OCI-LY7 (cell line): Measurements from ENCODE around the gene COPZ2. TPM values are rescaled to one million over a fixed set of nuclear protein-coding genes. Genes with fewer than 3 reads are reported as not detected.

ENCODE experiments used
- BruUV-seq: library from RNA; stranded (reverse); fragments of 400-500 nt; replicated peaks from 2 replicates; lab custom pipeline; 2021; lab: Mats Ljungman, UMichigan
- CTCF ChIA-PET: fragments of 300-600 bp; sonication (Branson Sonifier 250); formaldehyde crosslinking; loops from one replicate; lab custom pipeline; 2022; ENCODE audit warnings: antibody characterized with exemption; ENCODE audit not compliant: unreplicated experiment; lab: Charles Lee
- POLR2A ChIA-PET: fragments of 300-600 bp; sonication (Branson Sonifier 250); formaldehyde crosslinking; loops from one replicate; lab custom pipeline; 2022; ENCODE audit warnings: antibody characterized with exemption; lab: Charles Lee
- DNase-seq: peaks from one replicate; pipeline ENCODE4 v3.0.0-alpha.2; 2015; ENCODE audit warnings: low spot score
- H2AFZ ChIP-seq: fragments of 200-600 bp; sonication (generic), shearing (Covaris generic); 2 replicates; pipeline ENCODE4 v1.6.1; 2014; ENCODE audit warnings: mild to moderate bottlenecking, antibody characterized with exemption, low read length, moderate library complexity
- H3K27ac ChIP-seq: fragments of 200-600 bp; sonication (generic); 2 replicates; pipeline ENCODE4 v1.5.1; 2014; ENCODE audit warnings: mixed run types, low read depth, mild to moderate bottlenecking, moderate library complexity, low read length, inconsistent platforms; ENCODE audit not compliant: poor library complexity, severe bottlenecking
- H3K36me3 ChIP-seq: fragments of 200-600 bp; sonication (generic); 2 replicates; pipeline ENCODE4 v1.6.1; 2014; ENCODE audit warnings: mild to moderate bottlenecking, antibody characterized with exemption, low read length, moderate library complexity, mixed read lengths; ENCODE audit not compliant: insufficient read depth
- H3K4me1 ChIP-seq: fragments of 200-600 bp; sonication (generic); 2 replicates; pipeline ENCODE4 v1.5.1; 2014; ENCODE audit warnings: mild to moderate bottlenecking, low read length; ENCODE audit not compliant: insufficient read depth, poor library complexity, severe bottlenecking
- H3K4me2 ChIP-seq: fragments of 200-600 bp; sonication (generic); 2 replicates; pipeline ENCODE4 v1.6.1; 2014; ENCODE audit warnings: mild to moderate bottlenecking, low read length
- H3K4me3 ChIP-seq: fragments of 200-600 bp; sonication (generic); 2 replicates; pipeline ENCODE4 v1.5.1; 2014; ENCODE audit warnings: mild to moderate bottlenecking, low read depth, low read length; ENCODE audit not compliant: poor library complexity, severe bottlenecking
- H3K79me2 ChIP-seq: fragments of 200-600 bp; sonication (generic); 2 replicates; pipeline ENCODE4 v1.6.1; 2016; ENCODE audit warnings: low read depth, mild to moderate bottlenecking, low read length, moderate library complexity, mixed read lengths; ENCODE audit not compliant: insufficient read depth
- H3K9me2 ChIP-seq: fragments of 200-600 bp; sonication (generic); 2 replicates; pipeline ENCODE4 v1.6.1; 2016; ENCODE audit warnings: mild to moderate bottlenecking, low read length, mixed read lengths; ENCODE audit not compliant: insufficient read depth
- H3K9me3 ChIP-seq: fragments of 200-600 bp; sonication (generic); 2 replicates; pipeline ENCODE4 v1.6.1; 2014; ENCODE audit warnings: mild to moderate bottlenecking, mixed run types, low read length, mixed read lengths
- H4K20me1 ChIP-seq: fragments of 200-600 bp; sonication (generic); 2 replicates; pipeline ENCODE4 v1.6.1; 2014; ENCODE audit warnings: mild to moderate bottlenecking, antibody characterized with exemption, low read length, moderate library complexity, mixed read lengths; ENCODE audit not compliant: insufficient read depth
- CTCF ChIP-seq: fragments of 200-600 bp; sonication (generic); conservative IDR thresholded peaks from 2 replicates; pipeline ENCODE4 v1.5.1; 2014; ENCODE audit warnings: mild to moderate bottlenecking, antibody characterized with exemption, low read length, moderate library complexity, mixed read lengths
- EZH2phosphoT487 ChIP-seq: fragments of 200-600 bp; sonication (generic); IDR thresholded peaks from 2 replicates; pipeline ENCODE4 v1.6.1; 2018; ENCODE audit warnings: low read depth, borderline replicate concordance, mild to moderate bottlenecking, mixed run types, antibody characterized with exemption, low read length, moderate library complexity, mixed read lengths
- intact Hi-C: fragments of 100-400 bp; cut with micrococcal nuclease; formaldehyde crosslinking; loops from one replicate; pipeline ENCODE4 v1.10.0; 2022; ENCODE audit not compliant: unreplicated experiment
- total RNA-seq, 2 experiments: library from RNA; depleted of rRNA in 1 of 2; stranded (reverse); fragments of >200 nt in 1 of 2; shearing (Covaris generic) in 1 of 2; gene quantifications; 2 replicates each; pipeline ENCODE4 v1.2.3, GENCODE V29; 2014 to 2022

Gene COPZ2
- total RNA-seq, 2 experiments from 2014 or later, result 1.2 to 1.7 TPM

- H3K4me3 ChIP-seq, result no peak overlapping the region
- no peak overlapping the region for H3K4me2 ChIP-seq
- POLR2A ChIA-PET, result no interaction called here
- peaks cover 28% of the 10 kb centered on the region for H3K4me1 ChIP-seq
- no peak overlapping the region for H2AFZ ChIP-seq
- H3K79me2 ChIP-seq, result no peaks in the 10 kb centered on the region
- BruUV-seq, result no TSS peak
- H3K27ac ChIP-seq, result no peak overlapping the region
- H3K36me3 ChIP-seq, result no peaks in the 10 kb centered on the region
- no peaks in the 10 kb centered on the region for H4K20me1 ChIP-seq
- H3K9me3 ChIP-seq, result no peaks in the 10 kb centered on the region
- TF ChIP-seq CTCF (no peak), EZH2phosphoT487 (no peak)
- DNase-seq, result no peak
- CTCF ChIA-PET, result no interaction called here
- H3K9me2 ChIP-seq, result no peaks in the 10 kb centered on the region
- intact Hi-C loops, result no loop called here
Observed at GRCh38 chr17:48013876-48014594, 23.6 kb downstream of the COPZ2 start.

- Histone ChIP-seq H3K4me2 (peak overlapping the region; percentile 78), H3K36me3 (no peaks in the 10 kb centered on the region), H3K4me3 (no peak overlapping the region), H4K20me1 (no peaks in the 10 kb centered on the region), H3K27ac (no peak overlapping the region), H3K9me3 (no peaks in the 10 kb centered on the region), H2AFZ (no peak overlapping the region), H3K79me2 (no peaks in the 10 kb centered on the region), H3K9me2 (no peaks in the 10 kb centered on the region), H3K4me1 (peaks cover 25% of the 10 kb centered on the region)
- BruUV-seq, result no TSS peak
- DNase-seq, result no peak
- ChIA-PET CTCF (no interaction called here), POLR2A (no interaction called here)
- intact Hi-C loops, result no loop called here
- TF ChIP-seq CTCF (no peak), EZH2phosphoT487 (no peak)
Observed at GRCh38 chr17:48012654-48013053, 24.9 kb downstream of the COPZ2 start.

GRCh38 chr17:48012151-48012520, 25.5 kb downstream of the COPZ2 start:
- ChIA-PET CTCF (no interaction called here), POLR2A (no interaction called here)
- peak overlapping the region; percentile 7 for H3K27ac ChIP-seq
- H3K9me3 ChIP-seq, result no peaks in the 10 kb centered on the region
- no TSS peak for BruUV-seq
- peaks cover 20% of the 10 kb centered on the region for H3K4me1 ChIP-seq
- H2AFZ ChIP-seq, result peak overlapping the region; percentile 94
- H3K36me3 ChIP-seq, result no peaks in the 10 kb centered on the region
- H3K4me3 ChIP-seq, result peak overlapping the region; percentile 66
- no peak for TF ChIP-seq EZH2phosphoT487
- 0 out of 2 replicates have a peak, but pooled peaks have one; percentile 29 for TF ChIP-seq CTCF
- no peaks in the 10 kb centered on the region for H3K79me2 ChIP-seq
- intact Hi-C loops, result no loop called here
- DNase-seq, result peak; percentile 89
- H4K20me1 ChIP-seq, result no peaks in the 10 kb centered on the region
- no peaks in the 10 kb centered on the region for H3K9me2 ChIP-seq
- H3K4me2 ChIP-seq, result peak overlapping the region; percentile 78
